RPMI7951 (cell line): Measurements from ENCODE around the gene IL1R1. TPM values are rescaled to one million over a fixed set of nuclear protein-coding genes. Genes with fewer than 3 reads are reported as not detected.
"Not testable (repeated sequence)": the region's sequence is repeated elsewhere in the genome, so short reads cannot be mapped to it uniquely, and the experiment has no call there.

Experiments
- DNase-seq: peaks from one replicate; pipeline ENCODE4 v3.0.0-alpha.2; 2012; ENCODE audit warnings: low read depth
- total RNA-seq: library from RNA; depleted of rRNA; stranded (reverse); fragments of >200 nt; shearing (Covaris generic); gene quantifications from 2 replicates; pipeline ENCODE4 v1.2.3, GENCODE V29; 2014; rRNA removed

IL1R1 gene, protein sequence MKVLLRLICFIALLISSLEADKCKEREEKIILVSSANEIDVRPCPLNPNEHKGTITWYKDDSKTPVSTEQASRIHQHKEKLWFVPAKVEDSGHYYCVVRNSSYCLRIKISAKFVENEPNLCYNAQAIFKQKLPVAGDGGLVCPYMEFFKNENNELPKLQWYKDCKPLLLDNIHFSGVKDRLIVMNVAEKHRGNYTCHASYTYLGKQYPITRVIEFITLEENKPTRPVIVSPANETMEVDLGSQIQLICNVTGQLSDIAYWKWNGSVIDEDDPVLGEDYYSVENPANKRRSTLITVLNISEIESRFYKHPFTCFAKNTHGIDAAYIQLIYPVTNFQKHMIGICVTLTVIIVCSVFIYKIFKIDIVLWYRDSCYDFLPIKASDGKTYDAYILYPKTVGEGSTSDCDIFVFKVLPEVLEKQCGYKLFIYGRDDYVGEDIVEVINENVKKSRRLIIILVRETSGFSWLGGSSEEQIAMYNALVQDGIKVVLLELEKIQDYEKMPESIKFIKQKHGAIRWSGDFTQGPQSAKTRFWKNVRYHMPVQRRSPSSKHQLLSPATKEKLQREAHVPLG
- 19.7 and 27.2 TPM in 2 replicates for total RNA-seq

GRCh38 chr2:102141970-102142828 is at the start of gene IL1R1:
IL1R1 (plus strand) TSS chr2:102142746; CDS start chr2:102157725, 14,979 bp downstream.
- DNase-seq, result peak; percentile 85

DNA sequence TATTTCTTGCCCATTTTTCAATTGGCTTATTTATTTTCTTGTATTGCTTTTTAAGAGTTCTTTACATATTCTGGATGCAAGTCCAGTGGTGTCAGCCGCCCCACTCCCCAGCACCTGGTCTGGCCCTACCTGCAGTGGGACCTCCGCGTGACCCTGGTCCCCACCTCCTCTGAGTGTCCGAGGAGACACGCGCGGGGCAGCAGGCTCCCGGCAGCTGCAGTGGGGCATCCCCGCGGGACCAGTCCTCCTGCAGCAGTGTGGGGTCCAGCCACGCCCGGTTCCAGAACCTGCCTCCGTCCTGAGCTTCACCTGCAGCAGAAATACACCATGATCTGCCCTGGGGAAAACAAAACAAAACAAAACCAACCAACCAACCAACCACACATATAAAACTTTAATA is 48.9 kb upstream of the IL1R1 start:
- DNase-seq, result no peak

GRCh38 chr2:102094917-102095316 is 47.6 kb upstream of the IL1R1 start:
- DNase-seq, result peak; percentile 88

GRCh38 chr2:102096103-102096502 is 46.4 kb upstream of the IL1R1 start:
- DNase-seq, result no peak

- no peak for DNase-seq
Measured at GRCh38 chr2:102098756-102099155, 43.8 kb upstream of the IL1R1 start.

- no peak for DNase-seq
Measured at GRCh38 chr2:102099536-102100298, 42.8 kb upstream of the IL1R1 start.

GRCh38 chr2:102100371-102101096 is 42.0 kb upstream of the IL1R1 start:
- peak; percentile 73 for DNase-seq

DNA sequence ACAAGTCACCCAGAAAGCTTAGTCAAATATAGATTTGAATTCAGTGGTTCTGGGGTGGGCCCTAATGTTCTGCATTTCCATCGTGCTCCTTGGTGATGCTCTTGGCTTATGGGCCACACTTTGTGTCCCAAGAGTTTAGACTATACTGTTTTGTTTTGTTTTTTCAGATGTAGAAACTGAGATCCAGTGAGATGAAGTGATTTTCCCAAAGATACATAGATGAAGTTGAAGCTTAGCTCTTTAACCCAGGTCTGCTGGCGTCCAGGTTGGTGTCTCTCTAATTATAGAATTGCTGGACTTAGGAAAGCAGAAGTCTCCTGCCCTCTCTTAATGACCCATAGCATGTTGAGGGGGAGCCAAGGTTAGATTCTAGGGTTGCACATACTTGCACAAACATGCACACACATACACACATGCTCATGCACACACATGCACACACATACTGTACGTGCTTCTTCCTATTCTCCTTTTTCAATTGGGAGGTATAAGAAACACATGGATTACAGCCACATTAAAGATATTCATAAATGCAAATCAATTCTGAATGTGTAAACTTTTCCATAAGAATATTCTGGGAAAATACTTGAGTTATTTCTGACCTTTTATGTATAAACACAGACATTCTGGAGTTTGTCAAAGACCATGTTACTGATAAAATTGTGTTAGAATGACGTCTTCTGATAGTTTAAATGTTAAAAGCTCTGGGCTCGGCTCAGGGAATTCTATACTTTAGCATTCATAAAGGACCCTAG is 41.3 kb upstream of the IL1R1 start:
- DNase-seq, result no peak

GRCh38 chr2:102101849-102102635 is 40.5 kb upstream of the IL1R1 start:
- DNase-seq, result no peak

- DNase-seq, result not testable (repeated sequence)
Measured at GRCh38 chr2:102102636-102102948, 40.0 kb upstream of the IL1R1 start.

DNA sequence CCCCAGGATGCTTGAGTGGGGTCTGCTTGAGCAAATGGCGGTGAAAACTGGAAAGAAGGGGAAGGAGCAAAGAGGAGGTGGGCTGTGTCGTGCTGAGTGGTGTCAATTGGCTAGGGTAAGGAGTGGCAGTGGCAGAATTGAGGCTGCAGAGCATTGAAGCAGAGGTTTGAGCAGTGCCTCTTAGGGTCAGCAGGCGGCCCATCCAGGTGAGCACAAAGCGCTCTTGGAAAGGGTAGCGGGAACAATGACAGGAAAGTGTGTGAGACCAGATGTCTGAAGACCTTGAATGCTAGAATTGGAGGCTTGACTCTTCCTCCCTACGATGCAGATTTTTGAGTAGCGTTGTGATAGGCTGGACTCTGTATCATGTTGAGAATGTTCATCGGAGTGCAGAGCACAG is 39.3 kb upstream of the IL1R1 start:
- DNase-seq, result no peak

- DNase-seq, result peak; percentile 96
Measured at GRCh38 chr2:102103992-102104871, 38.3 kb upstream of the IL1R1 start.

DNA sequence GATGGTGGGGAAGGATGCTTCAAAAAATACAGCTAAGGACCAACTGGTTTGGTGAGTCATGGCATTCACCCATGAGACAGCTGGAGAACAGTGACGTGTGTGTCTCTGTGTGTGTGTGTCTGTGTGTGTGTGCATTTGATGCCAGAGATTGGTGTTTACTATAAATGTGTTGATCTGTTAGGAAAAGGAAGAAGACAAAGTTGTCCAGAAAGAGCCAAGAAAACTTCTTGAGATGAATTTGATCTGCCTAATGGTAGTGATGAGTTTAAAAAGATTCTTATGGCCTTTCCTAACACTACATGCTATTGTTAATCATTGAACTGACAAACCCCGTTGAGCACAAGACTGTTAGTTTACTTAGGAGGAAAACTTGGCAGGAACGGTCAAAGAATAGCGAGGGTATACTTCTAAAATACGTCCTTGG is 36.4 kb upstream of the IL1R1 start:
- DNase-seq, result peak; percentile 75

- not testable (repeated sequence) for DNase-seq
Measured at GRCh38 chr2:102106813-102107740, 35.5 kb upstream of the IL1R1 start.

DNA sequence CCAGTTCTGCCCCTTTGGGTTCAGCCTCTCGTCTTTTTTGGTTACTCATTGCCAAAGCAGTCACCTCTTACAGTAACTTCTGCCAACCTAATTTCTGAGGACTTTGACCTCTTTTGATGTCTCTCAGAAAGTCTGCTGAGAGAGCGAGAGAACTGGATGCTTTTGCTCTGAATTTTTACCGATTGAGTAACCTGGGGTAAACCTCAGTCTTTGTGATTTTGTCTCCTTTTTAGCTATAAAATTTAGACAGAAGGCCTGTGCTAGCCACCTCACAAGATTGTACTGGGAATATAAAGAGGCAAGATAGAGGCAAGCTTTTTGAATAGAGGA is 34.8 kb upstream of the IL1R1 start:
- peak; percentile 57 for DNase-seq

GRCh38 chr2:102109016-102109415 is 33.5 kb upstream of the IL1R1 start:
- DNase-seq, result no peak

GRCh38 chr2:102110171-102110570 is 32.4 kb upstream of the IL1R1 start:
- no peak for DNase-seq
